Type B pancreatic cell (in vitro differentiated cells): ENCODE measurements around the gene LRRC57. TPM values are rescaled to one million over a fixed set of nuclear protein-coding genes. Genes with fewer than 3 reads are reported as not detected.

Source experiments
- DNase-seq: peaks from one replicate; pipeline ENCODE4 v3.0.0; 2021; ENCODE audit warnings: mixed read lengths; ENCODE audit not compliant: unreplicated experiment; ENCODE audit errors: extremely low spot score
- H3K27ac Mint-ChIP-seq: 2 replicates; pipeline ENCODE4 v1.8.0; 2021; ENCODE audit warnings: mild to moderate bottlenecking, mixed read lengths
- H3K27me3 Mint-ChIP-seq: 2 replicates; pipeline ENCODE4 v1.8.0; 2021; ENCODE audit warnings: mixed read lengths
- H3K36me3 Mint-ChIP-seq: 2 replicates; pipeline ENCODE4 v1.8.0; 2021; ENCODE audit warnings: mixed read lengths
- H3K4me1 Mint-ChIP-seq: one replicate; pipeline ENCODE4 v1.8.0; 2021; ENCODE audit warnings: mixed read lengths; ENCODE audit not compliant: unreplicated experiment
- H3K4me3 Mint-ChIP-seq: 2 replicates; pipeline ENCODE4 v1.8.0; 2021; ENCODE audit warnings: mild to moderate bottlenecking, mixed read lengths
- H3K9me3 Mint-ChIP-seq: 2 replicates; pipeline ENCODE4 v1.8.0; 2021; ENCODE audit warnings: mixed read lengths
- total RNA-seq: library from RNA; stranded (reverse); gene quantifications from 2 replicates; pipeline ENCODE4 v1.2.1, GENCODE V29; 2021; ENCODE audit warnings: low replicate concordance
- TF ChIP-seq, protein P1 (sequence below): fragments of 200-600 bp; sonication (generic); conservative IDR thresholded peaks from 2 replicates; pipeline ENCODE4 v1.5.0; 2021; ENCODE audit warnings: antibody characterized with exemption, mild to moderate bottlenecking

The LRRC57 gene
- total RNA-seq, 1 donor from 2014 or later: 29.0 TPM

DNA sequence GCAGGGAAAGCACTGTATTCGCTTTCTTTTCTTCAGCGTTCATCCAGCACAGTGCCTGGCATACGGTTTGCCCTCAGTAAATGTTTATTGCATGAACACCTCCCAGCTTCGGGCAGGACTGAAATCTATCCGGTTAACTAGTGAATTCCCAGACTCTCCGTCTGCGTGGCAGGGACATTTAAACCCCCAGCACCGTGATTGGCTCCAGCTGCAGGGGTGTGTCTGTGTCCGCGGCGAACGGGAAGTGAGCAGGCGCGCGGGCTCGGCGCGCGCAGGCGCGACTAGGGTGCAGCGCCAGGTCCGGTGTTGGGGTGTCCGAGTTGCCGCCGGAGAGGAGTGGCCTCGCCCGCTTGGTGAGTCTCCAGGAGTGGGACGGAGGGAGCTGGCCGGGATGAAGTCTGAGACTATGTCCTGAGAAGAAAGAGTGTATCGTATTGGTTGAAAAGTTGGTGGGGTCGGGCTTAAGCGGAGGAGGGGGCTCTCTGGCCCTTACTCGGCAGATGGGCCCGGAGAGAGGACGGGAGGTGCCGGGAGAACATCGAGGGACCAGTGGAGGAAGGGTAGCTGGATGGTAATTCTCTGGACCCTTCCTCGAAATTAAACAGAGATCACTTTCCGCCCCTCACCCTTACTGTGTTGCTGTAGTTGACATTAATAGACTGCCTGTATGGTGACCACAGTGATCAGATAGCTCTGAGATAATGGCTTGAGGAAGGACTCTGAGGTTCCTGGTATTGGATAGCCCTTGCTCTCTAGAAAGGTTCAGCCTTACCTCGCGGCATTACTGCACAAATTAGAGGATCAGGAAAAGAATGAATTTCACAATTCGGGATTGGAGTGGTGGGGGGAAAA, 53.0 kb downstream of the LRRC57 start, which contains the start of gene SNAP23:
TSS of gene SNAP23 (plus strand) at position 274 of the 852 bp plus-strand sequence. CDS start 16,213 bp downstream, outside the sequence.
- Mint-ChIP-seq H3K4me1 (peaks cover 30% of the 10 kb centered on the region), H3K27ac (peak within 1 kb of the TSS; percentile 95)

DNA sequence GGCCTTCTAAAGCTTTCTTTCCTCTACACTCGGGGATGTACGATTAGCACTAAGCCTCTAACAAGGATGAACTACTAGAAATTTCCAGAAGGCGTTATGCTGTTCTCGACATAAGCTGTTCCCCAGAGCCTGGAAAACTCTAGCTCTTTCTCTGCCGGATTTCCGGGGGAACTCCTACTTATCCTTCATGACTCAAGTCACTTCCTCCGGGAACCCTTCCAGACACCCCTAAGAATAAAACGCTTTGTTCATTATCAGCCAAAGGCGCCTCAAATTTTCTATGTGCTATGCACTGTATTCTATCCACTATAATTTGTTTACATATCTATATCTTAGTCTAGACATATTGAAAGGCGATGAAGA, 53.6 kb downstream of the LRRC57 start:
- peaks cover 30% of the 10 kb centered on the region for H3K4me1 Mint-ChIP-seq
- peaks cover 5% of the 10 kb centered on the region for H3K36me3 Mint-ChIP-seq
- DNase-seq: no peak
- H3K9me3 Mint-ChIP-seq: no peaks in the 10 kb centered on the region
- H3K27ac Mint-ChIP-seq: peak overlapping the region; percentile 95
- peak overlapping the region; percentile 99 for H3K4me3 Mint-ChIP-seq
- H3K27me3 Mint-ChIP-seq: no peaks in the 10 kb centered on the region
- TF ChIP-seq, protein P1, sequence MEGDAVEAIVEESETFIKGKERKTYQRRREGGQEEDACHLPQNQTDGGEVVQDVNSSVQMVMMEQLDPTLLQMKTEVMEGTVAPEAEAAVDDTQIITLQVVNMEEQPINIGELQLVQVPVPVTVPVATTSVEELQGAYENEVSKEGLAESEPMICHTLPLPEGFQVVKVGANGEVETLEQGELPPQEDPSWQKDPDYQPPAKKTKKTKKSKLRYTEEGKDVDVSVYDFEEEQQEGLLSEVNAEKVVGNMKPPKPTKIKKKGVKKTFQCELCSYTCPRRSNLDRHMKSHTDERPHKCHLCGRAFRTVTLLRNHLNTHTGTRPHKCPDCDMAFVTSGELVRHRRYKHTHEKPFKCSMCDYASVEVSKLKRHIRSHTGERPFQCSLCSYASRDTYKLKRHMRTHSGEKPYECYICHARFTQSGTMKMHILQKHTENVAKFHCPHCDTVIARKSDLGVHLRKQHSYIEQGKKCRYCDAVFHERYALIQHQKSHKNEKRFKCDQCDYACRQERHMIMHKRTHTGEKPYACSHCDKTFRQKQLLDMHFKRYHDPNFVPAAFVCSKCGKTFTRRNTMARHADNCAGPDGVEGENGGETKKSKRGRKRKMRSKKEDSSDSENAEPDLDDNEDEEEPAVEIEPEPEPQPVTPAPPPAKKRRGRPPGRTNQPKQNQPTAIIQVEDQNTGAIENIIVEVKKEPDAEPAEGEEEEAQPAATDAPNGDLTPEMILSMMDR: no peak

More for the DNA sequence above, 53.0 kb downstream of the LRRC57 start, which contains the start of gene SNAP23:
- peak within 1 kb of the TSS; percentile 99 for H3K4me3 Mint-ChIP-seq
- peak; percentile 92 for DNase-seq
- no peaks in the 10 kb centered on the region for H3K27me3 Mint-ChIP-seq
- peaks cover 6% of the 10 kb centered on the region for H3K36me3 Mint-ChIP-seq
- TF ChIP-seq, protein P1: no peak
- H3K9me3 Mint-ChIP-seq: no peaks in the 10 kb centered on the region

DNA sequence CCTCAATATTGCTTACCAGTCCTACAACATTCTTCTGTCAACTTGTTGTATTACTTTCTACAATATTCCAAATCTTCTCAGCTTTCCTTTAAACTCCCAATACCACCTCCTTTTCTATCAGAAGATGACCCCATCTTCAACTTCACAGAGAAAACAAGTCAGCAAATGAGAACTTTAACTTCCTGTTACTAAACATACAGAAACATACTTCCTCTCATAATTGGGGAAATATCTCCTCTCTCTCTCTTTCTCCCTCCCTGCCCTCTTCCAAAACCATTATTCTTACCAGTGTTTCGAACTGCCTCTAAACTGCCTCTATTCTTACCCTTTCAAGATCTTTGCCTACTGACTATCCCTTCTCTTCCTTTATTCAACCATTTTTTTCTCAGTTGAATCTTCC, 54.9 kb downstream of the LRRC57 start:
- H3K27ac Mint-ChIP-seq: peak overlapping the region; percentile 45

DNA sequence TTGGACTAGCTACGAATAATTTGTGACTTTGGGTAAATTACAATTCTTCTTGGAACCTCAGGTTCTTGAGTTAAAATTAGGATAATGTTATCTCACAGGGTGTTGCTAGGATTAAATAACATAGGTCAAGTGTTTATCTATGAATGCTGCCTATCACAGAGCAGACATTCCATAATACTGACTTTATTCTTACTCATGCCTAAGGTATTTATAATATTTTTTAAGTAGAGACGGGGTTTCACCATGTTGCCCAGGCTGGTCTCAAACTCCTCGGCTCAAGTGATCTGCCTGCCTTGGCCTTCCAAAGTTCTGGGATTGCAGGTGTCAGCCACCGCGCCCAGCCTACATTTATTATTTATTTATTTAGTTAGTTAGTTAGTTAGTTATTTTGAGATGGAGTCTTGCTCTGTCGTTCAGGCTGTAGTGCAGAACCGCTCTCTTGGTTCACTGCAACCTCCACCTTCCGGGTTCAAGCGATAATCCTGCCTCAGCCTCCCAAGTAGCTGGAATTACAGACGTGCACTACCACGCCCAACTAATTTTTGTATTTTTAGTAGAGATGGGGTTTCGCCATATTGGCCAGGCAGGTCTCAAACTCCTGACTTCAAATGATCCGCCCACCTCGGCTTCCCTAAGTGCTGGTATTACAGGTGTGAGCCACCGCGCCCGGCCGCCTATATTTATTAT, 56.9 kb downstream of the LRRC57 start:
- no peak for DNase-seq
- H3K9me3 Mint-ChIP-seq: no peaks in the 10 kb centered on the region
- TF ChIP-seq, protein P1: no peak
- peaks cover 4% of the 10 kb centered on the region for H3K36me3 Mint-ChIP-seq
- peaks cover 31% of the 10 kb centered on the region for H3K4me1 Mint-ChIP-seq
- H3K27me3 Mint-ChIP-seq: no peaks in the 10 kb centered on the region
- H3K27ac Mint-ChIP-seq: peak overlapping the region; percentile 100
- peak overlapping the region; percentile 95 for H3K4me3 Mint-ChIP-seq

More for the DNA sequence above, 54.9 kb downstream of the LRRC57 start:
- TF ChIP-seq, protein P1: no peak
- DNase-seq: no peak
- no peaks in the 10 kb centered on the region for H3K9me3 Mint-ChIP-seq
- H3K36me3 Mint-ChIP-seq: peaks cover 3% of the 10 kb centered on the region
- peaks cover 33% of the 10 kb centered on the region for H3K4me1 Mint-ChIP-seq
- peak overlapping the region; percentile 53 for H3K4me3 Mint-ChIP-seq
- H3K27me3 Mint-ChIP-seq: no peaks in the 10 kb centered on the region

DNA sequence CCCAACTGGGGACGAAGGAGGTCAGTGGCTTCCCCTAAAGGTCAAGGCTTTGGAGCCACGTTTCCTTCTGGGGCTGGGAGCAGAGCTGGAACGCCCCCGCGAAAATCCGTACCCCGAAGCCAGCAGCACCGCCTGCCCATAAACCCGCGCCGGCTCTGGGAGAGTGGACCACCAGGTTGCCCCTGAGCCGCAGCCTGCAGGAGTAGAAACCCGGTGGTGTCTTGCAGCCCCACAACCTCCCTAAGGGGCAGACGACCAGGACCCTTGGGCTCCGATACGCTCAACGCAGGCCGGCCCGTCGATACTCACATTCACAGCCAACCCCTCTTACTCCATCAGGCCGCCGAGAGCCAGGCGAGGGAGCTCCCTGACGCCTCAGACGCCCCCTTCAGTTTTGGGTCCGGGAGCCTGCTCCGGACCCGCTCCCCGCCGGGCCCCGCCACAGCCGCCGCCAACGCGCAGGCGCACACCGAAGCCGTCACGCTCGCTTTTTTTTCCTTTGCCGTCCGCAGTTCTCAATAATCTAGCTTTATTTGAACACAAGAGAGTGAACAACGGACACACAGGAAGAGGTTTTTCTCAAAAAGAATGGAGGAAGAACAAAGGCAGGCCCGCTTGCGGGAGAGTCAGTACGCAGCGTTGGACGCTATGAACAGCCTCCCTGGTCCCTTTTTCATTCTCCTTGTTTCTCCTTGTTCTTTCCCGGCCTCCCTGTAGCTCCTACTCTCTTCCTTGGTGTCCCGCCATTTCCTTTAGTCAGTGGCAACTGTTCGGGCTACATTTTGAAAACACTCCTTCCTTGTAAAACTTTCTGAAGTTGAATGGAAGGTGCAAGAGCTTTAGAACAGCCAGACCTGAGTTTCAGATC, 57.7 kb downstream of the LRRC57 start, which contains the start of gene ZNF106:
TSS of gene ZNF106 (minus strand) at position 471 of the 868 bp plus-strand sequence. CDS start 18,852 bp downstream, outside the sequence.
- peak within 1 kb of the TSS; percentile 100 for H3K27ac Mint-ChIP-seq

More for the DNA sequence above, 57.7 kb downstream of the LRRC57 start, which contains the start of gene ZNF106:
- Mint-ChIP-seq H3K36me3 (peaks cover 4% of the 10 kb centered on the region), H3K4me3 (peak within 1 kb of the TSS; percentile 95), H3K9me3 (no peaks in the 10 kb centered on the region), H3K4me1 (peaks cover 24% of the 10 kb centered on the region), H3K27me3 (no peaks in the 10 kb centered on the region)
- TF ChIP-seq, protein P1: no peak
- peak; percentile 92 for DNase-seq
